ENCODE measurements around the gene MAG.

The MAG gene

DNA sequence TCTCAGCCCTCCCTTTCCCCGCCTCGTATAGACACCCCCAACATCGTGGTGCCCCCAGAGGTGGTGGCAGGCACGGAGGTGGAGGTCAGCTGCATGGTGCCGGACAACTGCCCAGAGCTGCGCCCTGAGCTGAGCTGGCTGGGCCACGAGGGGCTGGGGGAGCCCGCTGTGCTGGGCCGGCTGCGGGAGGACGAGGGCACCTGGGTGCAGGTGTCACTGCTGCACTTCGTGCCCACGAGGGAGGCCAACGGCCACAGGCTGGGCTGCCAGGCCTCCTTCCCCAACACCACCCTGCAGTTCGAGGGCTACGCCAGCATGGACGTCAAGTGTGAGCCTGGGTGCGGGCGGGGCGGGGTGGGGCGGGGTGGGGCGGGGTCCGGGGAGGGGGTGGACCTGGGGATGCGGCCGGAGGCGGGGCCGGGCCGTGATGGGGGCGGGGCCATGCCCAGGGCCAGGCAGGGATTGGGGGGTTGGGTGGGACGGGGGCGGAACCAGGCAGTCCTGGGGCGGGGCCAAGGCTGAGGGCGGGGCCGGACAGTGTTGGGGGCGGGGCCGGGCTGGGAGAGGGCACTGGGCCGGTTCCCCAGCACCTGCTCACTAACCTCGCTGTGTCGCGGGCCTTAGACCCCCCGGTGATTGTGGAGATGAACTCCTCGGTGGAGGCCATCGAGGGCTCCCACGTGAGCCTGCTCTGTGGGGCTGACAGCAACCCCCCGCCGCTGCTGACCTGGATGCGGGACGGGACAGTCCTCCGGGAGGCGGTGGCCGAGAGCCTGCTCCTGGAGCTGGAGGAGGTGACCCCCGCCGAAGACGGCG is 7.8 kb downstream of the MAG start:
- Mint-ChIP-seq H3K27me3 (no peaks in the 10 kb centered on the region), H3K36me3 (no peaks in the 10 kb centered on the region), H3K27ac (no peak overlapping the region), H3K9me3 (no peaks in the 10 kb centered on the region), H3K4me1 (peaks cover 13% of the 10 kb centered on the region), H3K4me3 (no peak overlapping the region)
- ATAC-seq, result no peak

DNA sequence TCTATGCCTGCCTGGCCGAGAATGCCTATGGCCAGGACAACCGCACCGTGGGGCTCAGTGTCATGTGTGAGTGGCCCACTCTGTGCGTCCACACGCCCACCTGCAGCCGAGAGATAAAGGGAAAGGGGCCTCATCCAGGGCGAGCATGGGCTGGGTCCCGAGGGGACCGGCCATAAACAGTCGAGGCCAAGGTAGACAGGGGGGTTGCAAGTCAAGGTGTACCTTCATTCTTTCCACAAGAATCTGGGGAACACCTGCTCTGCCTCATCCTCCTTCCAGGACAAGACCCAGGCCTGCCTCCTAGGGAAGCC is 8.3 kb downstream of the MAG start:
- H3K4me3 Mint-ChIP-seq, result no peak overlapping the region
- no peaks in the 10 kb centered on the region for H3K9me3 Mint-ChIP-seq
- peaks cover 13% of the 10 kb centered on the region for H3K4me1 Mint-ChIP-seq
- no peak for ATAC-seq
- no peak overlapping the region for H3K27ac Mint-ChIP-seq
- no peaks in the 10 kb centered on the region for H3K36me3 Mint-ChIP-seq
- H3K27me3 Mint-ChIP-seq, result no peaks in the 10 kb centered on the region

DNA sequence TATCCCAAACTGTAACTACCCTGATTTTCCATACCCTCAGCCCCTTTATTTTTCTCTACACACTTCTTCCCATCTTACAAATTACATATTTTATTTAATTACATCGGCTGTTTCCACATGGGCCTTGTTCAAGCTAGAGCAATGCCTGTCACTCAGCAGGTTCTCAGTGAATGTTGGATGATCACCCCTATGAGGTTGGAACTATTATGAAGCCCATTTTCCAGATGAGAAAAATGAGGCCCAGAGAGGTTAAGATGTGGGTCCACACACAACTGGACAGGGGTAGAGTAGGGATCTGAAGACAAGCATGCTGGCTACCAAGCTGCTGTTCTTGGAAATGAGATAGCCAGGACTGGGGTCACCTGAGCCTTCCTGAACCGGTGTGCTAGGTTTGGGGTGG is 10.0 kb downstream of the MAG start:
- Mint-ChIP-seq H3K27me3 (no peaks in the 10 kb centered on the region), H3K36me3 (no peaks in the 10 kb centered on the region), H3K9me3 (no peaks in the 10 kb centered on the region), H3K4me3 (no peak overlapping the region), H3K4me1 (peaks cover 13% of the 10 kb centered on the region), H3K27ac (no peak overlapping the region)
- ATAC-seq, result no peak

DNA sequence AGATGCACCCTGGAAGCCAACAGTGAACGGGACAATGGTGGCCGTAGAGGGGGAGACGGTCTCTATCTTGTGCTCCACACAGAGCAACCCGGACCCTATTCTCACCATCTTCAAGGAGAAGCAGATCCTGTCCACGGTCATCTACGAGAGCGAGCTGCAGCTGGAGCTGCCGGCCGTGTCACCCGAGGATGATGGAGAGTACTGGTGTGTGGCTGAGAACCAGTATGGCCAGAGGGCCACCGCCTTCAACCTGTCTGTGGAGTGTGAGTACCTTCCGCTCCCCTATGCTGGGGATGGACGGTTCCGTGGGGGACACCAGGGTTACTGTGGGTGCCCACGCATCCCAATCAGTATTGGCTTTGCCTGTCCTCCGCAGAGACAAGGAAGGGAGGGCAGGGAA is 10.5 kb downstream of the MAG start:
- peak; percentile 40 for ATAC-seq
- no peak overlapping the region for H3K27ac Mint-ChIP-seq
- H3K36me3 Mint-ChIP-seq, result no peaks in the 10 kb centered on the region

GRCh38 chr19:35303357-35303915 is 11.5 kb downstream of the MAG start:
- Mint-ChIP-seq H3K27ac (no peak overlapping the region), H3K27me3 (no peaks in the 10 kb centered on the region), H3K4me1 (peaks cover 27% of the 10 kb centered on the region), H3K4me3 (no peak overlapping the region), H3K9me3 (no peaks in the 10 kb centered on the region), H3K36me3 (no peaks in the 10 kb centered on the region)
- ATAC-seq, result no peak

More for the DNA sequence above, 10.5 kb downstream of the MAG start:
- H3K4me3 Mint-ChIP-seq, result no peak overlapping the region
- H3K9me3 Mint-ChIP-seq, result no peaks in the 10 kb centered on the region
- peaks cover 18% of the 10 kb centered on the region for H3K4me1 Mint-ChIP-seq
- no peaks in the 10 kb centered on the region for H3K27me3 Mint-ChIP-seq

- Mint-ChIP-seq H3K4me1 (peaks cover 33% of the 10 kb centered on the region), H3K9me3 (no peaks in the 10 kb centered on the region), H3K27ac (no peak overlapping the region), H3K27me3 (no peaks in the 10 kb centered on the region), H3K36me3 (no peaks in the 10 kb centered on the region), H3K4me3 (no peak overlapping the region)
- no peak for ATAC-seq
Measured at GRCh38 chr19:35304036-35304435, 12.1 kb downstream of the MAG start.

DNA sequence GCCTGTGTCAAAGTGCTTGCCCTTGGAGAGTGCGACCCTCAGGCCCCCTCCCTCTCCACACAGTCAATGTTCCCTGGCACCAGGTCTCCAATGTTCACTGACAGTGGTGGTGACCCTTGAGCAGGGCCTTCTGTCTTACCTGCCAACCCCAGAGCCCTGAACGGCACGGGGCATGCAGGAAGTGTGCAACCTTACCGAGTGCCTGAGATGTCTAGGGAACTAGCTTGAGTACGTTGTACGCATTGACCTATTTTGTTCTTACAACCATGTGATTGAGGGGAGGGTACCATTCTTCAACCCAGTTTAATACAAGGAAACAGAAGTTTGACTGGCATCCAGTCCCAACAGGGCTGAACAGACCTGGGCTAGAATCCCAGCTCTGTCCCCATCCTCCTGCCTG is 13.2 kb downstream of the MAG start:
- peaks cover 41% of the 10 kb centered on the region for H3K4me1 Mint-ChIP-seq
- no peak for ATAC-seq
- H3K4me3 Mint-ChIP-seq, result no peak overlapping the region
- no peaks in the 10 kb centered on the region for H3K36me3 Mint-ChIP-seq
- H3K9me3 Mint-ChIP-seq, result no peaks in the 10 kb centered on the region
- H3K27me3 Mint-ChIP-seq, result no peaks in the 10 kb centered on the region
- no peak overlapping the region for H3K27ac Mint-ChIP-seq

DNA sequence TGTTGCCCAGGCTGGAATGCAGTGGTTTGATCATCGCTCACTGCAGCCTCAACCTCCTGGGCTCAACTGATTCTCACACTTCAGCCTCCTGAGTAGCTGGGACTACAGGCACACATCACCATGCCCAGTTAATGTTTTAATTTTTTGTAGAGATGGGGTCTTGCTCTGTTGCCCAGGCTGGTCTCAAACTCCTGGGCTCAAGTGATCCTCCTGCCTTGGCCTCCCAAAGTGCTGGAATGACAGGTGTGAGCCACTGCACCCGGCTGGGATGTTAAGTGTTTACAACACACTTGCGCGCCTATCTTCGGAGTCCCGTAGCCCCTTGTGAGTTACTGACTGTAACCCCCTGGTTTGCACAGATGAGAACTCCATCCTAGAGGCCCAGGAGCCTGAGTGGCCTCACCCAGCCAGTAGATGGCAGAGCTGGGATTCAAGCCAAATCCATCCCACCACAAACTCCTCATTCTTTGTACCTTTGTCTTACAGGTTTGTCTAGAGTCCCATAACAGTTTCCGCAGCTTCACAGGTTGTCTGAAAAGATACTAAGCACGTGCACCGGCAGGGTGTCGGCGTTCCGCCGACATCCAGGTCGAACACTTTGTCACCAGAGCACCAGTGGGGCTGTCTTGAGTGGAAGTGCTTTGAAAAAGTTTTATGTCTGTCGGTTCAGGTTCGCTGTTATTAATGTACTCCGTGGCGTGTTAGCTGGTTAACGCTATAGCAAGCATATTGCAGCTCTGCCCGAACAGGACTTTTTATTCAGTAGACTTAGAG is 14.7 kb downstream of the MAG start:
- ATAC-seq, result no peak
- H3K27me3 Mint-ChIP-seq, result no peaks in the 10 kb centered on the region
- H3K9me3 Mint-ChIP-seq, result no peaks in the 10 kb centered on the region
- H3K4me3 Mint-ChIP-seq, result no peak overlapping the region
- peaks cover 45% of the 10 kb centered on the region for H3K4me1 Mint-ChIP-seq
- H3K27ac Mint-ChIP-seq, result no peak overlapping the region
- no peaks in the 10 kb centered on the region for H3K36me3 Mint-ChIP-seq

GRCh38 chr19:35307931-35308330 is 16.0 kb downstream of the MAG start:
- ATAC-seq, result no peak
- no peak overlapping the region for H3K27ac Mint-ChIP-seq
- no peaks in the 10 kb centered on the region for H3K36me3 Mint-ChIP-seq
- peaks cover 48% of the 10 kb centered on the region for H3K4me1 Mint-ChIP-seq
- no peaks in the 10 kb centered on the region for H3K9me3 Mint-ChIP-seq
- H3K27me3 Mint-ChIP-seq, result no peaks in the 10 kb centered on the region
- H3K4me3 Mint-ChIP-seq, result no peak overlapping the region

DNA sequence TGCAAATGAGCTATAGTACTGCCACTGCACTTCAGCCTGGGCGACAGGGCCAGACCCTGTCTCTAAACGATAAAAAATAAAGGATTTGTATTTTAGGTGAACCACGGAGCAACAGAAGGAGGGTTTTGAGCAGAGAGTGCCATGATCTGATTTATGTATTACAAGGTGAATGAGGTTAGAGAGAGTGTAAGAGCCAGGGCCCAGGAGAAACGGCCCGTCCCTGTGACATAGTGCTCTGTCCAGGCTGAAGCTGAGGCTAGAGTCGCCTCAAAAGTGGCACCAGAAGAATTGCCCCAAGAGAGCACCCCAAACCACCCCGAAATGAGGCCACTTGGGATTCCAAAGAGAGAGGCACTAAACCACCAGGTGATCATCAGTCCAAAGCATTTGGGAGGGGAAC is 16.9 kb downstream of the MAG start:
- ATAC-seq, result no peak
- Mint-ChIP-seq H3K4me1 (peaks cover 53% of the 10 kb centered on the region), H3K36me3 (no peaks in the 10 kb centered on the region), H3K4me3 (no peak overlapping the region), H3K9me3 (no peaks in the 10 kb centered on the region), H3K27ac (peak overlapping the region; percentile 14), H3K27me3 (no peaks in the 10 kb centered on the region)

- no peak overlapping the region for H3K4me3 Mint-ChIP-seq
- H3K4me1 Mint-ChIP-seq, result peaks cover 57% of the 10 kb centered on the region
- no peaks in the 10 kb centered on the region for H3K27me3 Mint-ChIP-seq
- H3K36me3 Mint-ChIP-seq, result no peaks in the 10 kb centered on the region
- H3K9me3 Mint-ChIP-seq, result no peaks in the 10 kb centered on the region
- H3K27ac Mint-ChIP-seq, result peak overlapping the region; percentile 14
- ATAC-seq, result no peak
Measured at GRCh38 chr19:35309481-35310279, 17.7 kb downstream of the MAG start.

GRCh38 chr19:35310331-35310730 is 18.4 kb downstream of the MAG start:
- H3K4me3 Mint-ChIP-seq, result no peak overlapping the region
- no peaks in the 10 kb centered on the region for H3K36me3 Mint-ChIP-seq
- peak overlapping the region; percentile 53 for H3K27ac Mint-ChIP-seq
- no peaks in the 10 kb centered on the region for H3K9me3 Mint-ChIP-seq
- H3K27me3 Mint-ChIP-seq, result no peaks in the 10 kb centered on the region
- no peak for ATAC-seq
- peaks cover 59% of the 10 kb centered on the region for H3K4me1 Mint-ChIP-seq

GRCh38 chr19:35310811-35311465 is 19.0 kb downstream of the MAG start:
- peaks cover 64% of the 10 kb centered on the region for H3K4me1 Mint-ChIP-seq
- no peak overlapping the region for H3K4me3 Mint-ChIP-seq
- H3K36me3 Mint-ChIP-seq, result no peaks in the 10 kb centered on the region
- no peaks in the 10 kb centered on the region for H3K9me3 Mint-ChIP-seq
- no peaks in the 10 kb centered on the region for H3K27me3 Mint-ChIP-seq
- H3K27ac Mint-ChIP-seq, result peak overlapping the region; percentile 53
- no peak for ATAC-seq

GRCh38 chr19:35311901-35312665 is 20.1 kb downstream of the MAG start:
- Mint-ChIP-seq H3K4me3 (no peak overlapping the region), H3K27me3 (no peaks in the 10 kb centered on the region), H3K4me1 (peaks cover 67% of the 10 kb centered on the region), H3K36me3 (no peaks in the 10 kb centered on the region), H3K9me3 (no peaks in the 10 kb centered on the region), H3K27ac (peak overlapping the region; percentile 65)
- ATAC-seq, result no peak
